Epithelial cell of proximal tubule (primary cell): Measurements from ENCODE around the gene GOLM1. TPM values are rescaled to one million over a fixed set of nuclear protein-coding genes. Genes with fewer than 3 reads are reported as not detected.

Source experiments
- DNase-seq: peaks from one replicate; pipeline ENCODE4 v3.0.0-alpha.2; 2011; ENCODE audit warnings: low read depth
- H3K4me3 ChIP-seq: 2 replicates; pipeline ENCODE4 v1.5.1; 2011; ENCODE audit warnings: low read depth, mild to moderate bottlenecking, low read length
- CTCF ChIP-seq: conservative IDR thresholded peaks from 2 replicates; pipeline ENCODE4 v1.5.1; 2012; ENCODE audit warnings: low read depth, mild to moderate bottlenecking, low read length
- total RNA-seq: library from RNA; depleted of rRNA; stranded (reverse); fragments of >200 nt; gene quantifications from 2 replicates; pipeline ENCODE4 v1.2.3, GENCODE V29; 2015

GOLM1 gene
- total RNA-seq, 1 donor from 2014 or later, result 109 TPM

- TF ChIP-seq CTCF, result no peak
- peak; percentile 80 for DNase-seq
- H3K4me3 ChIP-seq, result no peak overlapping the region
Observed at GRCh38 chr9:86126998-86127972, 27.9 kb upstream of the GOLM1 start.

GRCh38 chr9:86122311-86122710 lies 23.0 kb upstream of the GOLM1 start:
- H3K4me3 ChIP-seq, result no peak overlapping the region
- DNase-seq, result no peak
- TF ChIP-seq CTCF, result peak; percentile 18

- no peak for DNase-seq
- TF ChIP-seq CTCF, result no peak
Observed at GRCh38 chr9:86119457-86119856, 20.1 kb upstream of the GOLM1 start.

GRCh38 chr9:86116425-86116824 lies 17.1 kb upstream of the GOLM1 start:
- no peak for TF ChIP-seq CTCF
- DNase-seq, result no peak
- H3K4me3 ChIP-seq, result no peak overlapping the region

More at GRCh38 chr9:86119457-86119856, 20.1 kb upstream of the GOLM1 start:
- no peak overlapping the region for H3K4me3 ChIP-seq

GRCh38 chr9:86115886-86116285 lies 16.5 kb upstream of the GOLM1 start:
- no peak for TF ChIP-seq CTCF
- H3K4me3 ChIP-seq, result no peak overlapping the region
- DNase-seq, result no peak

- TF ChIP-seq CTCF, result no peak
- H3K4me3 ChIP-seq, result no peak overlapping the region
- no peak for DNase-seq
Observed at GRCh38 chr9:86112057-86112456, 12.7 kb upstream of the GOLM1 start.
